Stimulated activated CD8-positive, alpha-beta memory T cell treated with anti-CD3 and anti-CD28 coated beads, Interleukin-15, amount 100 ng/mL, for 1 hour (primary cell): ENCODE data around the gene CFAP119.

ENCODE experiments used
- DNase-seq: peaks from one replicate; pipeline ENCODE4 v3.0.0-alpha.2; 2020; ENCODE audit warnings: low read depth

CFAP119 gene

GRCh38 chr16:30710971-30711370, 50.9 kb downstream of the CFAP119 start:
- DNase-seq: no peak
